Memory B cell (primary cell): ENCODE data around the gene EFR3B.

Source experiments
- ATAC-seq: fragments of 150-1000 bp; cut with Tn5 transposase; 2 replicates; pipeline ENCODE4 v1.10.0; 2021; ENCODE audit warnings: low read depth, mild to moderate bottlenecking, moderate library complexity
- DNase-seq, 2 donors: peaks; one replicate each; pipeline ENCODE4 v3.0.0; 2022; ENCODE audit warnings: low spot score in 2 of 2
- H3K27ac Mint-ChIP-seq: one replicate; pipeline ENCODE4 v1.8.0; 2022; ENCODE audit warnings: mild to moderate bottlenecking, moderate library complexity, mixed read lengths
- H3K27me3 Mint-ChIP-seq: one replicate; pipeline ENCODE4 v1.8.0; 2022; ENCODE audit warnings: mixed read lengths
- H3K36me3 Mint-ChIP-seq: one replicate; pipeline ENCODE4 v1.8.0; 2022; ENCODE audit warnings: mild to moderate bottlenecking, mixed read lengths
- H3K4me1 Mint-ChIP-seq: one replicate; pipeline ENCODE4 v1.8.0; 2022; ENCODE audit warnings: mixed read lengths
- H3K4me3 Mint-ChIP-seq: one replicate; pipeline ENCODE4 v1.8.0; 2022; ENCODE audit warnings: mild to moderate bottlenecking, moderate library complexity, mixed read lengths
- H3K9me3 Mint-ChIP-seq: one replicate; pipeline ENCODE4 v1.8.0; 2022; ENCODE audit warnings: mixed read lengths

Gene EFR3B

DNA sequence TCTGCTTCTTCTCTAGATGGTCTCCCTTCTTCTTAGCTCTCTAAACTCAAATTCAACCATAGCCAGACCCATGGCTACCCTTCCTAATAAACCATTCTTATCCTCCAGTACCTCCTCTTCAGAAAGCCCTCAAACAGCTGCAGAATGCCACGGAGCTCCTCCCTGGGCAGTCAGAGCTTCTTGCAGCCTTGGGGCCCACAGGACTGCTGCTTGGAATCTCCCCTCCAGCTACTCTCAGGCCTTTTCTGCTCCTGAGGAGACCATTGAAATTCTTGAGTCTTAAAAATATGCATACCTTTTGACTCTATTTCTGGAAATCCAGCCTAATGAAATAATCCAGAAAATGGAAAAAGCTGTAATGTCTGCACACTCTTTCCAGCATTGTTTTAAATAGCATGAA is 30.7 kb downstream of the EFR3B start:
- DNase-seq = no peak
- H3K4me1 Mint-ChIP-seq = peaks cover 5% of the 10 kb centered on the region
- peaks cover 5% of the 10 kb centered on the region for H3K27me3 Mint-ChIP-seq
- no peak overlapping the region for H3K27ac Mint-ChIP-seq
- no peaks in the 10 kb centered on the region for H3K36me3 Mint-ChIP-seq
- peaks cover 2% of the 10 kb centered on the region for H3K9me3 Mint-ChIP-seq
- no peak overlapping the region for H3K4me3 Mint-ChIP-seq
- ATAC-seq = no peak

DNA sequence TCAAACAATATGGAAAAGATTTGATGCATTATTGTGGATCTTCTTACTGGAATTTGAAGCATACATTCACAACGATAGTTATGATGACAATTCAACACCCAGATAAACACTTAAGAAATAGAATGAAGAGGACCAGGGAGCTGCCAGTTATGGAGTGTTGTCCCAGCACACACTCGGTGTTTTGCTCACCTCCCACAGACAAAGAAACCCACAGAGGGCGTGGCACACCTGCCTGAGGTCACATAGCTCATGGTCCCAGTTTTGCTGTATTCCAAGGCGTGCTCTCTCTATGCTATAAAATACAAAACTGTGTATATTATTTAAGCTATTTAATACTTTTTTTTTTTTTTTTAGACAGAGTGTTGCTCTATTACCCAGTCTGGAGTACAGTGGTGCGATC is 31.1 kb downstream of the EFR3B start:
- DNase-seq (no peak), ATAC-seq (no peak)
- H3K4me3 Mint-ChIP-seq = no peak overlapping the region
- H3K36me3 Mint-ChIP-seq = no peaks in the 10 kb centered on the region
- H3K9me3 Mint-ChIP-seq = peaks cover 2% of the 10 kb centered on the region
- peaks cover 5% of the 10 kb centered on the region for H3K4me1 Mint-ChIP-seq
- H3K27me3 Mint-ChIP-seq = peaks cover 7% of the 10 kb centered on the region
- no peak overlapping the region for H3K27ac Mint-ChIP-seq

- H3K27ac Mint-ChIP-seq = no peak overlapping the region
- ATAC-seq = no peak
- no peak for DNase-seq
- peaks cover 5% of the 10 kb centered on the region for H3K4me1 Mint-ChIP-seq
- no peaks in the 10 kb centered on the region for H3K36me3 Mint-ChIP-seq
- H3K27me3 Mint-ChIP-seq = peaks cover 10% of the 10 kb centered on the region
- H3K4me3 Mint-ChIP-seq = no peak overlapping the region
- H3K9me3 Mint-ChIP-seq = peaks cover 2% of the 10 kb centered on the region
Observed at GRCh38 chr2:25073914-25074313, 32.0 kb downstream of the EFR3B start.

DNA sequence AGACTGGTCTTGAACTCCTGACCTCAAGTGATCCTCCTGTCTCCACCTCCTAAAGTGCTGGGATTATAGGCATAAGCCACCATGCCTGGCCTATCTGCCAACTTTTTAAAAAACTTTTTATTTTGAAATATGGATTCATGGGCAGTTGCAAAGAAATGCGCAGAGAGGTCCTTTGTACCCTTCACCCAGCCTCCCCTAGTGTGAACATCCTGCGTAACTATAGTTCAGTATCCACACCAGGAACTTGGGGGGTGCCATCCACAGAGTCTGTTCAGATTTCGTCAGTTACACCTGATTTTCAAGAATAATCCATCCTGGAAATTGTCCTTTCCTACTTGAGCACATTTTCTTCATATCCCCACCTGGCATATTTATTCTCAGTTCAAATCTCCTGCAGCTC is 33.0 kb downstream of the EFR3B start:
- Mint-ChIP-seq H3K4me1 (peaks cover 5% of the 10 kb centered on the region), H3K27ac (no peak overlapping the region), H3K36me3 (no peaks in the 10 kb centered on the region), H3K4me3 (no peak overlapping the region), H3K9me3 (peaks cover 2% of the 10 kb centered on the region), H3K27me3 (peaks cover 10% of the 10 kb centered on the region)
- ATAC-seq (no peak), DNase-seq (no peak)

DNA sequence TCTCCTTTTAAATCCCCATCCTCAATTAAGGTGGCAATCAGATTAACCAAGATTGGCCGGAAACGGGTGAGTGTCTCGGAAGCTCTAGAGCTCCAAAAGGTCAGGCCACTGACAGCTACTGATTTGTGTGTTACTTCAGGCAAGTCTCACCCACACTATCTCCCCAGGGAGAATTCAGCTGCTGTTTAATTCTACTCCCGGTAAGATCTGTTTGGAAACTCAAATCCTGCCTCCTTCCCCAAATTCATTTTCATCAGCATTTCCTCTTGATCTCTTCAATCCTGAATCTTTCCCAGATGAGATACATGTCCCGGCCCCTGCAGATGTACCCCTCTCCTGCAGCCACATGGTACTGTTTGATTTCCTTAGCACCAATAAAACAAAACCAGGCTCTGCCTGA is 34.9 kb downstream of the EFR3B start:
- Mint-ChIP-seq H3K4me1 (peaks cover 5% of the 10 kb centered on the region), H3K4me3 (no peak overlapping the region), H3K9me3 (peaks cover 2% of the 10 kb centered on the region), H3K27ac (no peak overlapping the region), H3K36me3 (no peaks in the 10 kb centered on the region), H3K27me3 (peaks cover 15% of the 10 kb centered on the region)
- ATAC-seq = no peak
- no peak for DNase-seq

- no peak overlapping the region for H3K4me3 Mint-ChIP-seq
- ATAC-seq (no peak), DNase-seq (no peak)
- H3K36me3 Mint-ChIP-seq = no peaks in the 10 kb centered on the region
- peaks cover 5% of the 10 kb centered on the region for H3K4me1 Mint-ChIP-seq
- H3K27me3 Mint-ChIP-seq = peaks cover 13% of the 10 kb centered on the region
- peaks cover 2% of the 10 kb centered on the region for H3K9me3 Mint-ChIP-seq
- no peak overlapping the region for H3K27ac Mint-ChIP-seq
Observed at GRCh38 chr2:25077789-25078169, 35.9 kb downstream of the EFR3B start.

DNA sequence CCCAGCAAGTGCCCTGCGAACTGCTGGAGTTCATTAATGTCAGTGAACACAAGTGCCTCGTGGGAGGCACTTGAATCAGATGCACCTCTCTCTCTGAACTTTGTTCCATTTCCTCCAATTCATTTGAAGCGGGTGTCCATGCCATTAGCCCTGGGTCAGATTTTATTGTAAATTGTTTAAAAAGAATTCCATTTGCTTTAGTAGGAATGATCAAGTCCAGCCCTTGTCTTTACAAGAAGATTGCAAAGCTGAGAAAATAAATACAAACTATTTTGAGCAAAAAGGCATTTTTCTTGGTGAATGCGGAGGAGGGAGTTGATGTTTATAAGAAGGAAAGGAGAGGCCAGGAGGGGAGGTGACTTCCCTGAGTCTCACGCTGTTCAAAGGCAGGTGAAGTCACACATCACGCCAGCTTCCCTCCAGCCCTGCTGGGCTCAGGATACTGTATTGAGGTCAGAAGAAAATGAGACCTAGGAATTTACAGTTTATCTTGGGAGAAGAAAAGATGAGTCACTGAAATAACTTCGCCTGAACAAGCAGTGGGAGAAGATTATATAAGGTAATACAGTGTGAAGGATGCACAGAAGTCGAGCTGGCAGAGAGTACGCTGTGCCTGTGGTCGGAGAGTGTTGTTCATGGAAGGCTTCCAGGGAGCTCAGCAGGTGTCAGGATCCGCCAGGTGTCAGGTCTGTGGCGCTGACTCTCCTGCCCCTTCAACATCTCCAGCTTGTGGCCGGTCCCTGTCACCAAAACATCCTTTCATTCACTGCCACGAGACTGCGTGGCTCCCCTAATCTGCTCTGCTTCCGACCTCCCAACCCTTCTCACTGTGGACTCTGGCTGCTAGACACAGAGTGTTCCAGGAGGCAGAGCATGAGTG is 36.5 kb downstream of the EFR3B start:
- Mint-ChIP-seq H3K4me1 (peaks cover 5% of the 10 kb centered on the region), H3K36me3 (no peaks in the 10 kb centered on the region), H3K9me3 (peaks cover 2% of the 10 kb centered on the region), H3K4me3 (no peak overlapping the region), H3K27me3 (peaks cover 13% of the 10 kb centered on the region), H3K27ac (no peak overlapping the region)
- DNase-seq (no peak), ATAC-seq (no peak)

GRCh38 chr2:25079050-25079635 is 37.3 kb downstream of the EFR3B start:
- no peak overlapping the region for H3K4me3 Mint-ChIP-seq
- H3K27ac Mint-ChIP-seq = no peak overlapping the region
- peaks cover 12% of the 10 kb centered on the region for H3K27me3 Mint-ChIP-seq
- H3K4me1 Mint-ChIP-seq = peaks cover 5% of the 10 kb centered on the region
- ATAC-seq (no peak), DNase-seq (no peak)
- H3K9me3 Mint-ChIP-seq = peaks cover 2% of the 10 kb centered on the region
- H3K36me3 Mint-ChIP-seq = no peaks in the 10 kb centered on the region

- ATAC-seq (no peak), DNase-seq (no peak)
- H3K27me3 Mint-ChIP-seq = peaks cover 12% of the 10 kb centered on the region
- H3K4me1 Mint-ChIP-seq = no peaks in the 10 kb centered on the region
- no peak overlapping the region for H3K4me3 Mint-ChIP-seq
- no peak overlapping the region for H3K27ac Mint-ChIP-seq
- no peaks in the 10 kb centered on the region for H3K9me3 Mint-ChIP-seq
- no peaks in the 10 kb centered on the region for H3K36me3 Mint-ChIP-seq
Observed at GRCh38 chr2:25081237-25081790, 39.4 kb downstream of the EFR3B start.

- Mint-ChIP-seq H3K27ac (no peak overlapping the region), H3K4me3 (no peak overlapping the region), H3K36me3 (no peaks in the 10 kb centered on the region), H3K27me3 (peaks cover 14% of the 10 kb centered on the region), H3K4me1 (no peaks in the 10 kb centered on the region), H3K9me3 (no peaks in the 10 kb centered on the region)
- no peak for DNase-seq
- ATAC-seq = no peak
Observed at GRCh38 chr2:25082002-25082622, 40.2 kb downstream of the EFR3B start.

DNA sequence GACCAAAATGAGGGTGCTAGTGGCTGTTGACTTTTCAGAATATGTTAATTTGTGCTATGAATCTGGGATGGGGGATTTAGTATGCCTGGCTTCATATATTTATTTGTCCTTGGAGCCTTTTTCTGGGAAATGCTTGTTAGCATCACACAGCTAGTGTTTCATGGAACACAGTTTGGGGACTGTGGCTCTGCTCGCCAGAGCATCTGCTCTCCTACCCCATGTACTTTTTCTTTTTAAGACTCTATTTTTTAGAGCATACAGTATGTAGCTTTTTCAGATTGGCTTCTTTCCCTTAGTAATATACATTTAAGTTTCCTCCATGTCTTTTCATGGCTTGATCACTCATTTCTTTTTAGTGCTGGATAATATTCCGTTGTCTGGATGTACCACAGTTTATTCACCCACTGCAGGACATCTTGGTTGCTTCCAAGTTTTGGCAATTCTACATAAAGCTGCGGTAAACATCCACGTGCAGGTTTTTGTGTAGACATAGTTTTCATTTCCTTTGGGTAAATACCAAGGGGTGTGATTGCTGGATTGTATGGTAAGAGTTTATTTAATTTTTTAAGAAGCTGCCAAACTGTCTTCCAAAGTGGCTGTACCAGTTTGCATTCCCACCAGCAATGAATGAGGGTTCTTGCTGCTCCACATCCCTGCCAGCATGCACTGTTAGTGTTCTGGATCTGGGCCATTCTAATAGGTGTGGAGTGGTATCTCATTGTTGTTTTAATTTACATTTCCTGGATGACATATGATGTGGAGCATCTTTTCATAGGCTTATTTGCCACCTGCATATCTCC is 44.1 kb downstream of the EFR3B start:
- Mint-ChIP-seq H3K9me3 (no peaks in the 10 kb centered on the region), H3K4me3 (no peak overlapping the region), H3K27me3 (peaks cover 8% of the 10 kb centered on the region), H3K27ac (no peak overlapping the region), H3K4me1 (no peaks in the 10 kb centered on the region), H3K36me3 (no peaks in the 10 kb centered on the region)
- DNase-seq = no peak
- ATAC-seq = no peak

DNA sequence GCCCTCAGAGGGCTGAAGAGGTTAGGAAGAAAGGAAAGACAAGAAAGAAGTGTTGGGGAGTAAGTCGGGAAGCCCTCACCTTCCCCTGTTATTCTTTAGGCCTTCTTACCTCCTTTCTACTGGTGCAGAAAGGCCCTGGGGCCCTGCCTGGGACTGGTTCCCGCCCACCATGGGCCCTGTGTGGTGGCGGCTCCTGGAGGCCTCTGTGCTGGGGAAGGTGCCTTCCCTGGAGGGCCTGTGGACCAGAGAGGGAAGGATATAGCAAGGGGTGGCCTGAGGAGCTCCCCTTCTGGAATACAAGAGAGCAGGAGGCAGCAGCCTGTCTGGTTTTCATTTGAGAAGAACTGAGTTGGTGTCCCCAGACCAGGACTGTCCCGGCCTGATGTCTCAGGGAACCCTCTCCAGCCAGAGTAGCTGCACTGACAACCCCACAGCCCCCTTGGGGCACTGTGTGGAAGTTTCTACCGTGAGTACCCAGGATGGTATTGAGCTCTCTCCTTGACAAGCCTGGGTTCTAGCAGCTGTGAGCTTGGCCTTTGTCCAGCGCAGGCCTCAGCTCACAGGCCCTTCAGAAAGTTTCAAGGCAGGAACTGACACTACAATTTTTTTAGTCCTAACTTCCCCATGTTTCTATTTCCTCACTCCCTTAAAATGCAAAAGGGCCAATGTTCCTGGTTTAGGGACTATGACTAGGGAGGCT is 47.1 kb downstream of the EFR3B start:
- no peak for ATAC-seq
- no peaks in the 10 kb centered on the region for H3K9me3 Mint-ChIP-seq
- peaks cover 5% of the 10 kb centered on the region for H3K27me3 Mint-ChIP-seq
- H3K4me1 Mint-ChIP-seq = no peaks in the 10 kb centered on the region
- no peaks in the 10 kb centered on the region for H3K36me3 Mint-ChIP-seq
- H3K27ac Mint-ChIP-seq = no peak overlapping the region
- DNase-seq = no peak
- H3K4me3 Mint-ChIP-seq = no peak overlapping the region

DNA sequence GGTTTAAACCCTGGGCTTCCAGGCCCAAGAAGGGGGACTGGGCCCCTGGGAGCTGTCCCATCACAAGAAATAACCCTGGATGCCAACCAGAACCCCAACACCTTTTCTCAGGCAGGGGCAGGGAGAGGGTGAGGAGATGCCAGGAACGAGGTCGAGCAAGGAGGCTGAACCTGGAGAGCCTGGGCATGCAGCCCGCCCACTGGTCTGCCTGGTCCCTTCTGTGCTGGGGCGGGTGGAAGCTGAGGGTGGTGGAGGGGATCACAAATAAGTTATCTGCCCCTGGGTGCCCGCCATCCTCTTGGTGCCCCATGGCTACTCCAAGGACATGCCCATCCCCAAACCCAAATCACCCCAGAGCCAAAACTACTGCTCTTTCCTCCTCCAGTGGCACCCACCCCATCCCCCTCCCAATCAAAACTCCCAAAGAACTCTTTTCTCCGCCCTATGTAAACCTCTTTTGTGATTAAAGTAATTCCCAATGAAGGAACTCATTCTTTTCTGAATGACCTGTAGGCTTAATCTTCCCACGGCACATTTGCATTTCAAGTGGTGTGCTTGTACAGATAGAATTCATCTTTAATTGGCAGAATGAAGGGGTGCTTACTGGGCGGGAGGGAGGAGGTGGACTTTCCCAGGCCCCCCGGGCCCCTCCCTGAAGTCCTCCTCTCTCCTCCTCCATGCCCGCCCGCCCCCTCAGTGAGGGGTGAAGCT is 47.9 kb downstream of the EFR3B start:
- DNase-seq (no peak), ATAC-seq (no peak)
- Mint-ChIP-seq H3K4me1 (no peaks in the 10 kb centered on the region), H3K27ac (no peak overlapping the region), H3K36me3 (no peaks in the 10 kb centered on the region), H3K27me3 (peaks cover 5% of the 10 kb centered on the region), H3K9me3 (no peaks in the 10 kb centered on the region), H3K4me3 (no peak overlapping the region)
